HG03565 (cell line): ENCODE data around the gene FREY1.

ENCODE experiments used
- ATAC-seq: cut with Tn5 transposase; IDR thresholded peaks from one replicate; pipeline ENCODE4 v1.9.1; 2021; ENCODE audit warnings: mild to moderate bottlenecking, moderate library complexity; ENCODE audit not compliant: unreplicated experiment

The FREY1 gene

DNA sequence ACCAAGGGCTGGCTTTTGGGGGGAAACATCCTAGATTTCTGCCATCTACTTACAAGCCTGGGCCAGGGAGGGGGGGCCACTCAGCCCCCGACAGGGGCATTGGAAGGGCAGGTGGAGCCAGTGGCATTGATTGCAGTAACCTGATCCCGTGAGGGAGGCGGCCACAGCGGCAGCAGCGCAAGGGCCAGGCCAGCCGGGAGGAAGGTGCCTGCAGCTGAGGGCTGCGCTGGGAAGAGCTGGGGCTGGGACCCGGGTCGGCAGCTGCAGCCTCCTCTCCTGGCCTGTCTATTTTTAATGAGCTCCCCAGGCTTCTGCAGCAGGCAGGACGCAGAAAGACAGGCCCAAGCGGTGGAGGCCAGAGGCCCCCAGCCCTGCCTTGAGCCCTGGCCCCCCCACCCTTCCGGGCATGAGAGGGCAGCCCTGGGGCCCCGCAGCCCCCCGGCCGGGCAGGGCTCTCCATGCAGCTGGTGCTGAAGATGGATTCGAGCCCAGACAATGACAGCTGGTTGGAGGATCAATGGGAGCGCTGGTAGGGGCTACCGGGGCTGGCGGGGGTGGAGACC lies 10.6 kb downstream of the FREY1 start:
- ATAC-seq: no peak

DNA sequence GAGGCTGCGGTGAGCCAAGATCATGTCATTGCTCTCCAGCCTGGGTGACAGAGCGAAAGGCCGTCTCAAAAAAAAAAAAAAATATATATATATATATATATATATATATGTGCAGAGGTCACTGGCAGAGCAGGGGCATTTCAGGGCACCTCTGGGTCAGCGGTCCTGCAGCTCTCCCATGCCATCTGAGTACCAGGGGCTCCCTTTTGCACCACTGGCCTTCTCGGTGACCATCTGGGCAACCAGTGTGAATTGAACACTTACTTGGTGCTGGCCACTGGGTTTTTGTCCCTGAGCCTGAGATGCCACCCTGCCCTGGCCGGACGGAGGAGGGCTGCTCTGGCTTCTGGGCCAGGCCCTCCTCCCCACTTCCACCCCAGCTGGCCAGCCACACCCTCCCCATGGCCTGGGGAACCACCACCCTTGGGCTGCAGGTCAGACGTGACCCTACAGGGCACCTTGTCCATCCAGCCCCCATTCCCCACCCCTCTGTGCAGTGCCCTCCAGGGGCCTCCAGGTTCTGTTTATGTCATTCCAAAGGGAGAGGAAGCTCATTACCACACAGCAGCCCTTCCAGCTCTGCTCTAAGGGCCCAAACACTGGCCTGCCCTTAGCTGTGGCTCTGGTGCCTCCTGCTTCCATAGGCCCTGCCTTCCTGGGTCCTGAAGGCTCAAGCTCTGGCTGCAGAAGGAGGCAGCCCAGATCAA lies 11.4 kb downstream of the FREY1 start:
- no peak for ATAC-seq

DNA sequence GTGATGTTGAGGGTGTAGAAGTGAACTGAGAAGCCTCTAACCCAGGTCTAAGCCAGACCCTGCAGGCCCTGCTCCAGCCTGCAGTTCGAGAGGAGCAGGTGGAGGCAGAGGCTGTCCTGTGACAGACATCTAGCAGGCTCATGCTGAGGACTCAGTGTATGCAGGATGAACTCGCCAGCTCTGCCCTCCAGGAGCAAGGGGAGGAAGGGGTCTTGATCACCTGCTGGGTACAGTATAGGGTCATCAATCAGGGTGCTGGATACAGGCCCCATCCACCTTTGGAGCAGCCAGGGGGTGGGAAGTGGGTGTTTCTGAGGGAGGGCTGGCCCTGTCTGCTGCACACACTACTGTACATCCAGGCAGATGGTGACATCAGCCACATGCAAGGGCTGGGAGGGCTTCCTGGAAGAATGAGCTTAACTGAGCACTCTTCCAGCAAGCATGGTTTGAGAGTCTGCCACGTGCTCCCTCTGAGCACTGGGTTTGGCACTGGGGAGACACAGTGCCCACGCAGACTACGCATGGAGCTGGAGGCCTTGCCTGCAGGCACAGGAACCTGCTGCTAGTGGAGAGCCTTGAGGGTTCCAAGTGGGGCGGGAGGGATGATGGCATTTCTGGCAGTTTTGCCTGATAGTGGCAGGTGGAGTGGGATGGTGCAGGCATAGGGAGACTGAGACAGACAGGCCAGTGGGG lies 12.4 kb downstream of the FREY1 start:
- no peak for ATAC-seq

DNA sequence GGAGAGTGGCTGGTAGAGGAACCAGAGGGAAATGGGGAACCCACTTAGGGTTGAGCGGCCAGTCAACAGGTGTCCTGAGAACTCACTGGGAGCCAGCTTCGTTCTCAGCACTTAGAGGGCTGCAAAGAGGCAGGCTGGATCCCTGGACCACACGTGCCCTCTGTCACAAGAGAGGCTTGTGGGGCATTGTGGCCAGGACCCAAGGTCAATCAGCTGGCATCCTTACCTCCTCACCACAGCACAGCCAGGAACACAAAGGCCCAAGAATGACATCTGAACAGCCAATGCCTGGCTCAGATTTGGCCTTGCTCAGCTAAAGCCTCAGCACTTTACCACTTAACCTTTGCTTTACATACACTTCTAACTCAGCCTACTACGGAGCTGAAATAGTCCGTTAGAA lies 14.2 kb downstream of the FREY1 start:
- ATAC-seq: no peak

DNA sequence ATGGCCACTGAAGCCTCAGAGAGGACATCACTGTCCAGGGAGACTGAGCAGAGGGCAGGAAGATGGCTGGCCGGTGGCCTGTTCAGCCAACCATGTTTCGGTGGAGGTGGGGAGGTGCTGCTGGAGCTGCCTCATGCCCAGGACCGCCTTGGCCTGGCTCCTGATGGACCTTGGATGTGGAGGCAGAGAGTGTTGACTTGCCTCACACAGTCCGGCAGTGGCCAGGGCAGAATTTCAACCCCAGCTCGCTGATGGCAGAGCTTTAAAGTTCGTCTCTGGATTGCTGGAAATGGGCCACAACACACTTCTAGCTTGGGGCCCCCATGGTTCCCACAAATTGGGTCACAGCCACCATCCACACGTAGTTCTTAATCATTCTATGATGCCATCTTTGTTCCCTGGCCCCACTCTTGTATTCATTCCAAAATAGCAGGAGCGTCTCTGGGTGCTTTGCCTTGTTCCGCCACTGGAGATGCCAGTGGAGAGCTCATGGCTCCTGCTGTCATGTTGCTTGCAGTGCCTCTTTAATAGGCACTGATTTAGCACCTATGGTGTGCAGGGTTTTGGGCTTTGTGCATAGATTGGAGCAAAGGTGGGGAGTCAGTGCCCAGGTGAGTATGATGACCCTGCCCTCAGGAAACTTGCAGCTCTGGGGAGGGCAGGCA lies 16.1 kb downstream of the FREY1 start:
- ATAC-seq: no peak

GRCh38 chr11:45889966-45890365 lies 17.1 kb downstream of the FREY1 start:
- no peak for ATAC-seq

- no peak for ATAC-seq
Observed at GRCh38 chr11:45889555-45889954, 17.5 kb downstream of the FREY1 start.

DNA sequence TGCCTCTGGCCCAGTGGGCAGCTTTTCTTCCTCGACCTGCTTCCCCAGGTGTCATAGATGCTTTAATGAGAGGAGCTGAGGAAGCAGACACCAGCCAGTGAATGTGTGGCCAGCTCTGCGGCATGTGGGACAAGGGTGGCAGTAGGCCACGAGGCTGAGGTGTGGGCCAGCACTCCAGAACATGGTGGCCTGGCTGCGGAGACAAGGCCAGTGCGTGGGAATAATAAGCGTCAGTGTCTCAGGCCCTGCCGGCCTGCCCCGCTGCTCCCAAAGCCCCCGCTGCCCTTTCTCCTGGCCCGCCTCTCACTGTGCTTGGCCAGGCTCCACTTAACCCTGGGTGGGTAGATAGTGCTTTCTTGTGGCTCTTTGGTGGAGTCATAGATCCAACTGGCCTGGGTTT lies 19.5 kb downstream of the FREY1 start:
- no peak for ATAC-seq

- ATAC-seq: no peak
Observed at GRCh38 chr11:45886816-45887520, 20.1 kb downstream of the FREY1 start.

DNA sequence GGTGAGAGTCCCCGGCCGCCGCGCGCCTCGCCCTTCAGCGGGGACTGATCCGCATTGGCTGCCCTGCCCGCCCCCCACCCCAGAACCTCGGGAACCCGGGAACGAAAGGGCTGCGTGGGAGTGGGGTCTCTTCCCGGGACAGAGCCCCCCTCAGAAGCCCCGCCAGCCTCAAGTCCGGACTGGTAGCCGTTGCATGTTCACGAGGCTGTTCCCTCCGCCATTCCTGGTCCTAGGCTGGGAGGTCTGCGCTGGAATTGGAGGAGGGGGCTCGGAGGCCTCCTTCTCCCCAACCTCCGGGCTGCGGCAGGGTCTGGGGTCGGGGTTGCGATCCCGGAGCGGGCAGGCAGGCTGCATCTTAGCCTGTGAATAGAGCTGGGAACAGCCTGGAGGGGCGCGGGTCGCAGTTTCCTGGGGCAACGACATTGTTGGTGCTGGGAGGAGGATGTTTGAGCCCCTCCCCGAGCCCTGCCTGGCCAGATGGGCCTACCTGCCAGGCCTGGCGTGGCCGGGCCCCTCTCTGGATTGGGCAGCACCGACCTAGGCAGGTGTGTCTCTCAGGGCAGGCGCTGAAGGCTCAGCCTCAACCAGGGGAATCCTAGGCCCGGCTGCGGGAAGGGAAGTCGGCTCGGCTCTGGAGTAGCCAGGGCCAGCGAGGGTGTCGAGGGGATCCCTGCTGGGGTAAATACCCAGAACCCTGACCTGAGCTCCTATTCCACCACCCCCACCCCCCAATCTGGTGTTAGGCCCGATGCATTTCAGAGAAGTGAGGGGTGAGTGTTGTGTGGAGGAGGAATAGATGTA lies 20.9 kb downstream of the FREY1 start:
- no peak for ATAC-seq

DNA sequence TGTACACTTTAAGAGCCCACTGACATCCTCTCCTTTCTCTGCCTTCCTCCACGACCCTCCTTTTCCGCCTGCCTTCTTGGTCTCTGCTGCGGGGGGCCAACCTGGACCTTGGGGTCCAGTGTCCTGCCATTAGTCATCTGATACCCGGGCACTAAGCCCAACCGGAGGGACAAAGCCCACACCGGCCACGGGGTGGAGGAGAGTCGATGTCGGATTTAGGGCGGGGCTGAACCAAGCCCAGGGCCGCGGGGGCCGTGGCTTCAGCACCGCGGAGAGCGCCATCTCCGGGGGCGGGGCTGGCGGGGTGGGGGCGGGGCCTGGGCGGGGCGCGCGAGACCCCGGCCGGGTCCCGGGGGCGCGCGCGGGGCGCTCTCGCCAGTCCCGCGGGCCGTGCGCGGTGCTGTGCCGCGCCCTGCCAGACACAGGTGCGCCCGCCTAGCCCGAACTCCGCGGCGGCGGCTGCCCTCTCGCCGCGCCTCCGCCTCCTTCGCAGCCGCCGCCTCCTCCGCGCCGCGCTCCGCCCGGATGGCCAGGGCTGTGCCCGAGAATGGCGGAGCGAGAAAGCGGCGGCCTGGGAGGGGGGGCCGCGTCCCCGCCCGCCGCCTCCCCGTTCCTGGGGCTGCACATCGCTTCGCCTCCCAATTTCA lies 21.7 kb downstream of the FREY1 start, which contains the start of gene MAPK8IP1:
MAPK8IP1 (plus strand) TSS at position 378 of the 647 bp plus-strand sequence; CDS start at position 548, 170 bp downstream.
- ATAC-seq: no peak

GRCh38 chr11:45884596-45885185 lies 22.4 kb downstream of the FREY1 start:
- no peak for ATAC-seq

GRCh38 chr11:45881708-45882368 lies 25.2 kb downstream of the FREY1 start:
- ATAC-seq: no peak

DNA sequence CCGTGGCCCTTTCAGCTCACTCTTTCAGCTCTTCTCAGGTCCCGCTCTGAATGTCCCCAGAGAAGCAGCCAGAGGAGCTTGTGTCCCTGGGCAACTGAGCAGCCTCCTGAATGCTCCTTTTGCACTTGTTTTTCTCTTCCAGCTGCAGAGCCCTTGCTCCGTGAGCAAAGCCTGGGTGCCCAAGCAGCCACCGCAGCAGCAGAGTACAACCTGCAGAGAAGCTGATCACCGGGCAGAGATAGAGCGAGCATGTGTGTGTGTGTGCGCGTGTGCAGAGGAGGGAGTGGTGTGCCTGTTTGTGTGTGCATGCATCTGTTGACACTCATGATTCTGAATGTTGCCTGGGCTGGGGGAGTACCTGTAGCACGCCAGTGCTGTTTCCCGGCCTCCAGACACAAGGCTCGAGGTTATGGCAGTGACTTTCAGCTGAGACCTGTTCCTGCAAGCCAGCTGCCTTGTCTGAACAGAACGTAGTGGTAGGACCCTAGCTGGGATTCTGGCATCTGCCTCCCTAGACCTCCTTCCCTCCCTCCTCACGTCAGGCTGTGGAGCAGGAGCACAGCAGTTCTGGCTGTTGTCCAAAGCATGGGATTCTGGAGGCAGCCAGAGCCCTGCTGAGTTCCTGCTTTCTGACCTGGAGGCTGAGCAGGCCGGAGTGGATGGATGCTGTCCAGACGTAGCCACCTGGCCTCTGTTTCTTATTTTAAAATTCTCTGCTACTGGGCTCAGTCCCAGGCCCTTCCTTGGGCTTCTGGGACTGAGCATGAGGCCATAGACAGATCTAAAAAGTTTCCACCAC lies 26.1 kb downstream of the FREY1 start:
- no peak for ATAC-seq

GRCh38 chr11:45879803-45880686 lies 27.0 kb downstream of the FREY1 start:
- no peak for ATAC-seq

DNA sequence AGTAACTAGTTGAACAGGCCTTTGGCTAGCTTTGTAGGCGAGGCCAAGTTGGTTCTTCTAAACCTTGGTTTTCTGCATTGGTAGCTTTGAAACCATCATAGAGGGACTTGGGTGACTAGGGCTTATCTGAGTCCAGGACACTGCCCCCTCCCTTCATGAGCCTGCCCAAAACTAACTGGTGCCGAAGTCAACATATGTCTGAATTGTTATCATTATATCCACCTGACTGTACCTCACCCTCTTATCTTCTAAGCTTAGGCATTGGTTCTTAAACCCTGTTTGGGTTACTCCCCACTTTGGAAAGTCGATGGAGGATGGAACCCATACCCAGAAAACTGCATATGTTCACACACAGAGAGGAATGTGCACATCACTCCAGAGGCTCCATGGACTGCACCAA lies 29.2 kb downstream of the FREY1 start:
- ATAC-seq: no peak

GRCh38 chr11:45877221-45877620 lies 29.9 kb downstream of the FREY1 start:
- no peak for ATAC-seq
